AG08395 (cell line): ENCODE measurements around the gene CCDC191.
A peak's percentile ranks its signal among the peaks of the same experiment; 100 is the strongest.

Source experiments
- DNase-seq: peaks from one replicate; pipeline ENCODE4 v3.0.0; 2012; ENCODE audit warnings: mixed read lengths, low spot score

Gene CCDC191

DNA sequence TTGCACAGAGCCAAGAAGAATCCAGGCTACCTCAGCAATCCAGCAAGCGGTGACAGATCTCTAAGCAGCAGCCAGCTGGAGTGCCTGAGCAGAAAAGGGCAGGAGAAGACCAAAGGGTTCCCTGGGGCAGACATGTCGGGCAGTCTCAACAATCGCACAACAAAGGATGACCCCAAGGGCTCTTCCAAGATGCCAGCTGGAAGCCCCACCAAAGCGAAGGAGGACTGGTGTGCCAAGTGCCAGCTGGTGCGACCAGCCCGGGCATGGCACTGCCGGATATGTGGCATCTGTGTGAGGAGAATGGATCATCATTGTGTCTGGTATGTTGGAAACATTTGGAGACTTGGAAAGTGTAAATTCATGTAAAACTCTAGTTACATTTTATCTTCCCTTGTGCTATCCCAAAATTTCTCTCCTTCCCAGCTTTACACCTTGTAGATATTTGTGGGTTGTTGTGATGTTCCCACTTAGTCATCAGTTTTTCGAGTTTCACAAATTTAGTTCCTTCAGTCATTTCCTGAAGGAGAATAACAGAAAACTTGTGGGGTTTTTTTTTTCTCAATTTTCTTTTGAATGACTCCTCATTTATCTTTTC lies 102.1 kb downstream of the CCDC191 start:
- DNase-seq = no peak

DNA sequence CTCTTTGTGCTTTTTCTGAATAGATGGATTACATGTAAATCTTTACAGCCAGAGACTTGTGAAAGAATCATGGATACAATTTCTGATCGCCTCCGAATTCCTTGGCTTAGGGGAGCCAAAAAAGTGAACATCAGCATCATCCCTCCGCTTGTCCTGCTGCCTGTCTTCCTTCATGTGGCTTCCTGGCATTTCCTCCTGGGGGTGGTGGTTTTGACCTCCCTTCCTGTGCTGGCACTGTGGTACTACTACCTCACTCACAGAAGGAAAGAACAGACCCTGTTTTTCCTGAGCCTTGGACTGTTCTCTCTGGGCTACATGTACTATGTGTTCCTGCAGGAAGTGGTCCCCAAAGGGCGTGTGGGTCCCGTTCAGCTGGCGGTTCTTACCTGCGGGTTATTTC lies 102.6 kb downstream of the CCDC191 start:
- DNase-seq = no peak

DNA sequence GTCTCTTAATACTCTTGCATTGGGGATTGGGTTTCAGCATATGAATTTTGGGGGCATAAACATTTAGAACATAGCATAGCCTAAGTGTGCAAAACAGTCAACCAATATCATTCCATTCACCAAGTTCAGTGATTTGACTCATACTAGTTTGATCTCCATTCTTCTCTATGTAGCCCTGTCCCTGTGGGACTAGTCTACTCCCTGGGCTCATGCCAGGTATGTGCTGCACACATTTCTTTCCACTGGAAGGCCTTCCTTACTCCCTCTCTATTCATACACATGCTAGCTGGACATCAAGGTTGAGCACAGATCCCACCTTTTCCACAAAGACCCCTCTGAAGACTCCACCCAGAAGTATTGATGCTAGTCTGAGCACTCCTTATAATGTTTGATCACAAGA lies 103.4 kb downstream of the CCDC191 start:
- peak; percentile 45 for DNase-seq

DNA sequence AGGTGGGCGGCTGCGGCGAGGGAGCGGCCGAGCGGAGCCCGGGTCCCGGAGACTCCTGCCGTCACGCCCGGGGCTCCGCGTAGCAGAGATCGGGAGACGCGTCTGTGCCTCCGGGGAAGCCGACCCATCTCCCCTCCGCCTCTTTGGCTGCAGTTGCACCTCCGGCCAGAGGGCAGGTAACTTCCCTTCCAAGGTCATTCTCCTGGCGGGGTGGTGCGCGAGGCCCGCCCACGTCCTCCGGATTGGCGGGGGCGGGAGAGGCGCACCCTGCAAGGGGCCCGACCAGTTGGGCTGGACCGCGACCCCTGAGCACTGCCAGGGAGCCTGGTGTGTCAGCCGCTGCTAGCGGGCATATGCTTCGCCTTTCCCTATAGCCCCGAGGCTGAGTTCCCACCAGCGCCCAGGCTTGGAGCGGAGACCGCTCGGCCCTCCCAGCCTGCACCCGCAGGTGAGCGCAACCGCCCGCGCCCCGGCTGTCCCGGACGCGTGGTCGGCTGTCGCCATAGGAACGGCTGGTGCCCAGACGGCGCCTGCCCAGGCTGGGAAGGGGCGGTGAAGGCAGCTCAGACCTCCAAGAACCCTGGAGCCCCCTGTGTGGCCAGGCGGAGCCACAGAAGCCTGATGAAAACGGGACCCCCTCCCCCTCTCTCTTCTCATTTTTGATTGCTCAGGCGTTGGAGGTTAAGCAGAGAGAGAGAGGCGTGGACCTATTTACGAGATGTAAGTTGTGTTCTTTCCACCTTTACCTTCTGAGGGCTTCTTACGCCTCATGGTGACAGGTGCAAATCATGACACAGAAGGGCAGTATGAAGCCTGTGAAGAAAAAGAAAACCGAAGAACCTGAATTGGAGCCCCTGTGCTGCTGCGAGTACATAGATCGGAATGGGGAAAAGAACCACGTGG lies 108.1 kb downstream of the CCDC191 start:
- peak; percentile 13 for DNase-seq

DNA sequence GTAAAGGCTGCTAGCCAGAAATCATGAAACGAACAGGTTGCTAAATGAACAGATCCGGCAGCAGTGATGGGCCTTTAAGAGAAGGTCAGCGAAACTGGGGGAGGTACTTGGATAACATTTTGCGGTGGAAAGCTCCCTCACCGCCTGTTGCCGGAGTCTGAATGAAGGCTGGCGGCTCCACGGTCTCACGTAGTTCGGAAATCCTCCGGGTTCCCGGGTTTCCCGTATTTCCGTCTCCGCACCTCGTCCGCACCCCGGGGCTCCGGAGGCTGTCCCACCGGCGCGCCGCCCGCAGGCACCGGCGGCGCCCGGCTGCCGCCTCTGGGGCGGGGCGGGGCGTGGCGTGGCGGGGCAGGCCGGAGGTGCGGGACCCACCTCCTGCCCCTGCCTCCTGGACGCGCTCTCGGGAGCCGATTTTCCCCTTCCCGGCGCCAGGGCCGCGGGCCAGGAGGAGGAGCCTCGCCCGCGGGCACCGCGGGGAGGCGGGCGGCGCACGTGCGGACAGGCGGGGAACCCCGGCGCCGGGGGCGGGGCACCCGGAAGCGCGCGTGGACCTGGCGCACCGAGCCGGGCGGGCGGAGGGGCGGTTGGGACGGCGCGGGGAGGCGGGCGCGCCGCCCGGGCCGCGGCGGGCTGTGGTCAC lies 108.8 kb downstream of the CCDC191 start, which contains the start of gene ZDHHC23:
Gene ZDHHC23, plus strand, starts transcription at position 642 of the 643 bp plus-strand sequence. CDS start 790 bp downstream, outside the sequence.
- peak; percentile 71 for DNase-seq

DNA sequence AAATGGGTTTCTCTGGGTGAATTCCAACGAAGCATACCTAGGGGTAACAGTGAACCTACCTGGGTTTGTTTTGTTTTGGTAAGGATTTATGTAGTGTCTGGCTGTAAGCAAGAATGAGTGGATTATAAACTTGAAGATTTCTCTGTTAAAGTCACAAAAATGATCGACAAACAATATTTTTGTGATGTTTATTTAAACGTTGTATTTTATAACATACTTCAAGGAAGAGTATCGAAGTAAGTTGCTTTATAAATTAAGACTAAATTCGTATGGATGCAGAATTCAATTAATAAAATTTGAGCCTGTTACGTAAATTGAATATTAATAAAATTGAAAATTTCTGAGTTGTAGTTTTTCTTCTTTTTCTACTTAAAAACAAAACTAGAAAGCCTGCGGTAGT lies 109.5 kb downstream of the CCDC191 start:
- no peak for DNase-seq

DNA sequence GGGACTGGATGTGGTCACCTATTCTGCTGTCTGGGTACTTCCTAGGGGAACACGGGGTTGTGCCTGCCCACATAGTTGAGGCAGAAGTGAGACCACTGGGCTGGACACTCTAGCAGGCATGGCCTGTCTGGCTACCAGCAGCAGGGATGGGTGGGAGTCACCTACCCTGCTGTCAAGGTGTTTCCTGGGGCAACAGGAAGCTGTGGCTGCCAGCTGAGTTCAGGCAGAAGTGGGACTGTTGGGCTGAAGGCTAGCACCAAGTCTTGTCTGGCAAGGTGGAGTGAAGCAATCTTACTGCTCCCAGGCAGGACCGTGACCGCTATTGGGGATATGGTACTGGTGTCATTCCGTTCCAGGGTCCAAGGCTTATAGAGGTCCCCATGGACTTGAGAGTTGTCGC lies 128.8 kb downstream of the CCDC191 start:
- DNase-seq = no peak

DNA sequence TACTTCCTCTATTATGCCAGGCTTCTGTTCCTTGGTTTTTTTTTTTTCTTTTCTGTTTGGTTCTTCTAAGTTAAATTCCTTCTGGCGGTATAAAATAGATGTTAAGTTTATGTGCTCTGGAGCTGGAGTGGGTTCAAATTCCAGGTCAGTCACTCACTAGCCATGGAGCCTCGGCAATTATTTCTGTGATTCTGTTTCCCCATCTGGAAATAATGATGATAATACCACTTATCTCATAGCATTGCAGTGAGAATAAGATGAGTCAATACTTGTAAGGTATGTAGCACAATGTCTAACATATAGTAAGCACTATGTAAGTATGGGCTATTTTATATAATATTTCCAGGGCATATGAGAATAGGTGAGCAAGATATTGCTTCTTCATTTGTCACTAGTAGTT lies 141.7 kb downstream of the CCDC191 start:
- peak; percentile 60 for DNase-seq
